GM06990 (cell line): Measurements from ENCODE around the gene GABBR2.

Source experiments
- DNase-seq: peaks from one replicate; pipeline ENCODE4 v3.0.0-alpha.2; 2011; ENCODE audit not compliant: insufficient read length; ENCODE audit errors: extremely low read depth
- H3K27me3 ChIP-seq: replicated peaks from 2 replicates; pipeline ENCODE4 v1.6.0; 2011; ENCODE audit warnings: low read length; ENCODE audit not compliant: control insufficient read depth, insufficient read depth
- H3K36me3 ChIP-seq: 2 replicates; pipeline ENCODE4 v1.5.1; 2011; ENCODE audit warnings: low read length; ENCODE audit not compliant: control insufficient read depth, insufficient read depth
- H3K4me3 ChIP-seq: replicated peaks from 2 replicates; pipeline ENCODE4 v1.5.1; 2011; ENCODE audit warnings: low read depth, mild to moderate bottlenecking, control low read depth, low read length
- TF ChIP-seq, protein P1 (sequence below): IDR thresholded peaks from 2 replicates; pipeline ENCODE4 v1.5.1; 2011; ENCODE audit warnings: low read length, control low read depth, mild to moderate bottlenecking, inconsistent platforms; ENCODE audit not compliant: insufficient read depth, poor library complexity, severe bottlenecking

Gene GABBR2

GRCh38 chr9:98654247-98654646, 54.5 kb downstream of the GABBR2 start:
- DNase-seq, result no peak
- TF ChIP-seq, protein P1, sequence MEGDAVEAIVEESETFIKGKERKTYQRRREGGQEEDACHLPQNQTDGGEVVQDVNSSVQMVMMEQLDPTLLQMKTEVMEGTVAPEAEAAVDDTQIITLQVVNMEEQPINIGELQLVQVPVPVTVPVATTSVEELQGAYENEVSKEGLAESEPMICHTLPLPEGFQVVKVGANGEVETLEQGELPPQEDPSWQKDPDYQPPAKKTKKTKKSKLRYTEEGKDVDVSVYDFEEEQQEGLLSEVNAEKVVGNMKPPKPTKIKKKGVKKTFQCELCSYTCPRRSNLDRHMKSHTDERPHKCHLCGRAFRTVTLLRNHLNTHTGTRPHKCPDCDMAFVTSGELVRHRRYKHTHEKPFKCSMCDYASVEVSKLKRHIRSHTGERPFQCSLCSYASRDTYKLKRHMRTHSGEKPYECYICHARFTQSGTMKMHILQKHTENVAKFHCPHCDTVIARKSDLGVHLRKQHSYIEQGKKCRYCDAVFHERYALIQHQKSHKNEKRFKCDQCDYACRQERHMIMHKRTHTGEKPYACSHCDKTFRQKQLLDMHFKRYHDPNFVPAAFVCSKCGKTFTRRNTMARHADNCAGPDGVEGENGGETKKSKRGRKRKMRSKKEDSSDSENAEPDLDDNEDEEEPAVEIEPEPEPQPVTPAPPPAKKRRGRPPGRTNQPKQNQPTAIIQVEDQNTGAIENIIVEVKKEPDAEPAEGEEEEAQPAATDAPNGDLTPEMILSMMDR, result no peak
- H3K36me3 ChIP-seq, result no peaks in the 10 kb centered on the region

GRCh38 chr9:98652741-98653140, 56.0 kb downstream of the GABBR2 start:
- Histone ChIP-seq H3K27me3 (no peaks in the 10 kb centered on the region), H3K36me3 (no peaks in the 10 kb centered on the region), H3K4me3 (no peak overlapping the region)
- DNase-seq, result no peak
- TF ChIP-seq, protein P1, result no peak

More at GRCh38 chr9:98654247-98654646, 54.5 kb downstream of the GABBR2 start:
- Histone ChIP-seq H3K27me3 (no peaks in the 10 kb centered on the region), H3K4me3 (no peak overlapping the region)

DNA sequence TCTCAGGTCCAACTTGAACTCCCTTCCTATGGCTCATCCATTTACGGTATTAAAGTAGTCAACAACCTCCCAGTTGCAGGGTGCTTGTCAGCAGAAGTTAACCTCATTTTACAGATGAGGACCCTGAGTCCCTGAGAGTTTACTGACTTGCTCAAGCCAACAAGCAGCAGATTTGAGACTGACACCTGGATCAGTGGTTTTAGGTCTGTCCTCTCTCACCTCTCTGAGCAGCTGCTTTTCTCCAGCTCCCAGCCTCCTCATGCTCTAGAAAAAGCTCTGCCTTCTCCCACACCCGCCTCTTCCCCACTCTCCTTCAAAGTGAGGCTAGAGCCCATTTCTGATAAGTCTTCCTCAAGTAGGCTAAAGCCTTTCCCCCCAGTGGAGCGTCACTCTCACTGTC, 56.4 kb downstream of the GABBR2 start:
- H3K4me3 ChIP-seq, result no peak overlapping the region
- no peaks in the 10 kb centered on the region for H3K36me3 ChIP-seq
- no peak for DNase-seq
- H3K27me3 ChIP-seq, result no peaks in the 10 kb centered on the region
- TF ChIP-seq, protein P1, result no peak

DNA sequence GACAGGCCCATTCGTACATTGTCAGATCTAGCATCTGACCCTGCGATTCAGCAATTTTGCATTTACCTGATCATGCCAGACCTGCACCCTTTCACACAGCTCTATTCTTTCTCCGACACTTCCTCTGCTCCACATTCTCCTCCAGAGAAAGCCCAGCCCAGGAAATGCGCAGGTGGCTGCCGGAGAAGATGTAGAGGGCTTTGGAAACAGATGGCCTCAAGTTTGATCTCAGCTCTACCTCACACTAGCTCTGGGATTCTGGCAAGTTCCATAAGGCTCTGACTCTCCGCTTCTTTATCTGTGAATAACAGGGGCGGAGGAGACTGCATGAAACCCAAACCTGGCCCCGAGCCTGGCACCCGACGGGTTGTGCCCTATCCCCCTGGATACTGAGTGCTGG, 61.5 kb downstream of the GABBR2 start:
- Histone ChIP-seq H3K36me3 (no peaks in the 10 kb centered on the region), H3K27me3 (peaks cover 2% of the 10 kb centered on the region), H3K4me3 (no peak overlapping the region)
- DNase-seq, result no peak
- TF ChIP-seq, protein P1, result no peak

GRCh38 chr9:98644011-98644410, 64.7 kb downstream of the GABBR2 start:
- DNase-seq, result no peak
- no peak overlapping the region for H3K4me3 ChIP-seq
- TF ChIP-seq, protein P1, result no peak

DNA sequence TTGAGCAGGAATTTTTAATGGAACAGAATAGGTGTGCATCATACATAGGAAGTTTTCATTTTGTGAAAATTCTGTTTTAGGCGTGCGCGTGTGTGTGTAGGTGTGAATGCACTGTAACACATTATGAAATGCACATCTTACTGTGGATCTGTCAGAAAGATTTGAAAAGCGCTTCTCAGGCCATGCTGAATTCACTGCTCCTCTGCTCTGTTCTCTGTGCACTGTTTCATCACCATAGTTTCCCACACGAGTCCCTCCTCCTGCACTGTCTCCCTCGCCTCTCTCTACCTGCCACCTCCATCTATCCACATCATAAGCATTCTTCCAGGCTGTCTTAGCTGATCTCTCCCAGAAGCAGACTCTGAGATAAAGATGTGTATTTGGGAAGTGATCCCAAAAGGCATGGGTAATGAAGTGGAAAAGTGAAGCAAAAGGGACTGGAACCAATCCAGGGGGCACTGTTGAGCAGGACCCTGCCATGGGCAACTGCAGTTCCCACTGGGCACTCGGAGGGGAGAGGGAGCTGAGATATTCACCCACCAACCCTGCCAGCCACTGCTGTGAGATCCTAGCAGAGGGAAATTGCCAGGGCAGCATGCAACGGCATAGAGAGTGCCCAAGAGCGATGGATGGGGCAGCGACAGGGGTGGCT, 65.9 kb downstream of the GABBR2 start:
- no peaks in the 10 kb centered on the region for H3K36me3 ChIP-seq
- no peak for DNase-seq
- peaks cover 2% of the 10 kb centered on the region for H3K27me3 ChIP-seq
- no peak overlapping the region for H3K4me3 ChIP-seq
- TF ChIP-seq, protein P1, result peak; percentile 4

More at GRCh38 chr9:98644011-98644410, 64.7 kb downstream of the GABBR2 start:
- Histone ChIP-seq H3K36me3 (no peaks in the 10 kb centered on the region), H3K27me3 (peaks cover 2% of the 10 kb centered on the region)
